DMS 273 (cell line): ENCODE results near the gene ADAM8.
"Not testable (repeated sequence)": the region's sequence is repeated elsewhere in the genome, so short reads cannot be mapped to it uniquely, and the experiment has no call there.

Experiments
- DNase-seq: peaks from one replicate; lab custom pipeline; 2025; ENCODE audit not compliant: unreplicated experiment; lab: John Stamatoyannopoulos, UW

The ADAM8 gene

DNA sequence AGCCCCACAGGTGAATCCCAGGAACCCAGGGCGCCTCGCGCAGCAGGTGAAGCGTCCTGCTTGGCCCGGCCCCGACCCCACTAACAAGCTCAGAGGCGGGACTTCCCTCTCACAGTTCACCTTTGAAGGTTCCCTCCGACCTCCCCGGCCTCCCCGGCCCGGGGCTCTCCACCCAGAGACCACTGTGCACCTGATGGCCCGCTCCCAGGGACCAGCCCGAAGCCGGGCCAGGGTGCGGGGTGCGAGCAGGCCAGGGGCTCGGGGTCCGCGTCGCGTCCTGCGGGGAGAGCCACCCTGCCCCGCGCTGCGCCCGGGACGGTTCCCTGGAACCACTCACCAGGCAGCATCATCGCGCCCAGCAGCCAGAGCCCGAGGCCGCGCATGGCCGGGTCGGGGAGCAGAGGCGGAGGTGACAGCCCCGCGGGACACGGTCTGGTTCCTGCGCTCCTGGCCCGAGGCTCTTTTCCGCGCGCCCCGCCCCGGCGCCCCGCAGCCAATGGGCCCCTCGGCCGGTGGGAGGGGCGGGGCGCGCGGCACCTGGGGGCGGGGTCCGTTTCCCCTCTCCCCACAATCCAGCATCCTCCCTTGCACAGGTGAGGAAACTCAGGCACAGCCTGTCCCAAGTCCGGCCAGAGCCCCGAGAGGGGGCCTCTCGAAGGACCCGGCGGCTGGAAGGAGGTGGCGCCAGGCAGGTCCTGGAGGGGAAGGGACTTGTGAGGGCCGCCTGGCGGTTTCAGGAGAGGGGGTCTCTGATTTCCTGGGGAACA lies at the start of gene ADAM8:
Gene ADAM8, minus strand, starts transcription at position 434 of the 767 bp plus-strand sequence. Its CDS starts 51 bp downstream, at position 383.
- peak; percentile 37 for DNase-seq

DNA sequence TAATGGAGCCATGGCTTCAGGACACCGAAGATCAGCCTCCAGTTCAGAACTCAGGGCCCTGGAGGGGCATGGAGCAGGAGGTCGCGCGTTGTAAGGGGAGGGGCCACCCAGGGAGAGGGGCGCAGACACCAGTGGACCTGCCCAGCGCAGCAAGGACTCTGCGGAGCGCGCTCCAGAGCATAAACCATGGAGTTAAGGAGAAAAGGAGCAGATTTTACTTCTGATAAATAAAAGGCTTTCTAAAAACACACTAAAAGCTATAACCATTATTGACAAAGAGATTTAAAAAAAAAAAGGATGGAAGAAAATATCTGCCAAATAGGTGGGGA lies 49.5 kb upstream of the ADAM8 start:
- DNase-seq = no peak

DNA sequence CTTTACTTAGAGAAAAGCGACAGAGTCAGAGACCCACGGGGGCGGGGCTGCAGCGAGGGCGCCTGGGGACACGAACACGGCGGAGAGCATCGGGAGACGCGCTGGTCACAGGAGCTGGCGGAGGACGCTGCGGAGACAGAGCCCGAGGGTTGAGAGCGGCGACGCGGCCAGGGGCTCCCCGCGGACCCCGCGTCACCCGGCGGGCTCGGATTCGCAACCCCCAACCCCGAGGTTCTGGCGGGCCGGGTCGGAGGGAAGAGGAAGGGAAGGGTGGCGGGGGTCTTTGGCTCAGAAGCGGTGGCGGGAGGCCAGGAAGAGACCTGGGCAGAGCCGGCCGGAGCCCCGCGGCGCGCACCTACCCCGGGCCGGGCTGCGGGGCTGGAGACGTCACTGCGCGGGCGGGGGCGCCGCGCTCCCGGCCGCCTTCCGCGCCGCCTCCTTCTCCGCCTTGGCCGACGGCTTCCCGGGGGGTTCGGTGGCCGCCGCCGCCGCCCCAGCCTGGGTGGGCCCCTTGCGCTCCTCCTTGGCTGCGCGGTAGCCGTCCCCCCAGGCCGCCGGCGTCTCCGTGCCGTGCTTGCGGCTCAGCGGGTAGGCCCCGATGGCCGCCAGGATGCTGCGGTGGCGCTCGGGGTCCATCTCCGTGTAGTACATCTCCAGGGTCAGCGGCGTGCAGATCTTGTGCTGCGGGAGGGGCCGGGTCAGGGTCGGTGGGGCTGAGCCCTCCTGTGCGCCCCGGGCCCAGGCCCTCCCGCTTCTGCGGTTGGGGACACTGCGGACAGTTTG lies 49.0 kb upstream of the ADAM8 start:
- DNase-seq = no peak

DNA sequence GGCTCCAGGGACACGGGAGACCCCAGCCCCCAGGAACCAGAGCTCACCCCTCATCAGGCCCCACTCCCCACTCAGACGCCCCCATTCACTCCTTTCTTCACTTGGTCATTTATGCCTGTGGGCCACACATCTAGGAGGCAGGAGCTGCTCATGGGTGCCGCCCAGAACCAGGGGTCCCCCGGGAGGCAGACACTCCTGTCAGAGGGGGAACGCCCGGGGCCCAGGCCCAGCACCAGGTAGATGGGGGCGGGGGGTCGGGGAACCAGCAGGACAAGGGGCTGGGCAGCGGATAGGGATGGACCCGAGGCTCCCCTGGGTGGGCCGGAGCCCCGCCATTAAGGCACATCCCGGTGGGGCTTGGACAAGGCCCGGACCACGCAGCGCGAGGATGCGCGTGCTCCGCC lies 48.2 kb upstream of the ADAM8 start:
- no peak for DNase-seq

DNA sequence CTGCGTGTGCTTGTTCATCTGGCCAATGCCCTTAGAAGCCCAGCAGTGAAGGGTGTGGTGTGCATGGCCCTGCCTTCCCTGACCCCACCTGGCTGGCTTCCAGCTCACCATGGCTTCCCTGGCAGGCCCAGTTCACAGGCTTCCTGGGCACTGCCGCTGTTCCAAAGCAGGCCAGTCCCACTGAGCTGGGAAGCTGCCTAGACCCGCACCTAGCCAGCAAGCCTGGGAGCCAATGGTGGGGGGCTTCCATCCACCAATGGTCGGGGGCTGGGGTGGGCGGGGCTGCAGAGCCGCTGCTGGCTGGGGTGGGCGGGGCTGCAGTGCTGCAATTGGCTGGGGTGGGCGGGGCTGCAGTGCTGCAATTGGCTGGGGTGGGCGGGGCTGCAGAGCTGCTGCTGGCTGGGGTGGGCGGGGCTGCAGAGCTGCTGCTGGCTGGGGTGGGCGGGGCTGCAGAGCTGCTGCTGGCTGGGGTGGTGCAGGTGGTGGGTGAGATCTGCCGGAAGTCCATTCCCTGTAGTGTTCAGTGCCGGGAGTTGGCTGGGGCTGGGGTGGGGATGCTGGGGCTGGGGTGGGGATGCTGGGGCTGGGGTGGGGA lies 47.6 kb upstream of the ADAM8 start:
- DNase-seq = peak; percentile 60

DNA sequence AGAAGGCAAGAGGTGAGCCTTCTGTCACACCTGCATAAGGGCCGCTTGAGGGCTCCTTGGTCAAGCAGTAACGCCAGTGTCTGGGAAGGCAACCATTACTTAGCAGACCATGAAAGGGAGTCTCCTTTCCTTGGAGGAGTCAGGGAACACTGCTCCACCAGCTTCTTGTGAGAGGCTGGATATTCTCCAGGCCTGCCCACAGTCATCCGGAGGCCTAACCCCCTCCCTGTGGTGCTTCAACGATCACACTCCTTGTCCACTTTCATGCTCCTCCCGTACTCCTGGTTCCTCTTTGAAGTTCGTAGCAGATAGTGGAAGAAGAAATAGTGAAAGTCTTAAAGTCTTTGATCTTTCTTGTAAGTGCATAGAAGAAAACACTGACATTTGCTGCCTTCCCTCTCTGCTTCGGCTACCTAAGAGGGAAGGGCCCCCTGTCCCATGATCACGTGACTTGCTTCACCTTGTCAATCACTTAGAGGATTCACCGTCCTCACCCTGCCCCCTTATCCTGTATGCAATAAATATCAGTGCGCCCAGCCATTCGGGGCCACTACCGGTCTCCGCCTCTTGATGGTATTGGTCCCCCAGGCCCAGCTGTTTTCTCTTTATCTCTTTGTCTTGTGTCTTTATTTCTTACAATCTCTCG lies 45.5 kb upstream of the ADAM8 start:
- not testable (repeated sequence) for DNase-seq

DNA sequence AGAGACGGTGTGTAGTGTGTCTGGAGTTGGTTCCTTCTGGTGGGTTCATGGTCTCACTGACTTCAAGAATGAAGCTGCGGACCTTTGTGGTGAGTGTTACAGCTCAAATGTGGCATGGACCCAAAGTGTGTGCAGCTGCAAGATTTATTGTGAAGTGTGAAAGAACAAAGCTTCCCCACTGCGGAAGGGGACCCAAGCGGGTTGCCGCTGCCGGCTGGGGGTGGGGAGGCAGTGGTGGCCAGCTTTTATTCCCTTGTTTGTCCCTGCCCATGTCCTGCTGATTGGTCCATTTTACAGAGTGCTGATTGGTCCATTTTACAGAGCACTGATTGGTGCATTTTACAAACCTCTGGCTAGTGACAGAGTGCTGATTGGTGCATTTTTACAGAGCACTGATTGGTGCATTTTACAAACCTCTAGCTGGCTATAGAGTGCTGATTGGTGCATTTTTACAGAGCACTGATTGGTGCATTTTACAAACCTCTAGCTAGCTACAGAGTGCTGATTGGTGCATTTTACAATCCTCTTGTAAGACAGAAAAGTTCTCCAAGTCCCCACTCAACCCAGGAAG lies 44.3 kb upstream of the ADAM8 start:
- peak; percentile 17 for DNase-seq

DNA sequence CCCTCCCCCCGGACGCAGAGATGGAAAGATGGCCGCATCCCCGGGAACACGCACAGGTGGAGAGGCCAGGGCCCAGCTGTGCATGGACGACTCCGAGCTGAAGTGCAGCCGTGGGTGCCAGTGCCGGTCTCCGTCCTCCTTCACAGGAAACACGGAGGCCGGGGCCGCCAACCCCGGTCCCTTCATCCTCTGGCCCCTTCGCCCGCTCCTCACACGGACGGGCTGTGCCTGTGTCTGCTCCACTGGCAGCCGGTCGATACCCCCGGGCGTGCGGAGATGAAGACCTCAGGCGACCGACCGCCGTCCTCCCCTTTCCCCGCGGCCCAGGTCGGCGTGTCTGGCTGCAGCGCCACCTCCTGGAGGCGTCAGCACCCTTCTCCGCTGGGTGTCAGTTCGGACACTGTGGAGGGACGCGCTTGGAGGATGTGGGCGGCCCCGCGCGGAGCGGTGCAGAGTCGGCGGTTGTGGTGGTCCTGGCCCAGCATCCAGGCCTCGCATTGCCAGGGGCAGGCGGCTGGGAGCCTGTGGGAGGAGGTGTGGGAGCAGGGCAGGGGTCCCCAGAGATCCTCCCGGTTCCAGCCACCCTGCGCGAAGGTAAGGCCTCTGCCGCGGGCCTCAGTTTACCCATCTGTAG lies 41.9 kb upstream of the ADAM8 start:
- peak; percentile 82 for DNase-seq

DNA sequence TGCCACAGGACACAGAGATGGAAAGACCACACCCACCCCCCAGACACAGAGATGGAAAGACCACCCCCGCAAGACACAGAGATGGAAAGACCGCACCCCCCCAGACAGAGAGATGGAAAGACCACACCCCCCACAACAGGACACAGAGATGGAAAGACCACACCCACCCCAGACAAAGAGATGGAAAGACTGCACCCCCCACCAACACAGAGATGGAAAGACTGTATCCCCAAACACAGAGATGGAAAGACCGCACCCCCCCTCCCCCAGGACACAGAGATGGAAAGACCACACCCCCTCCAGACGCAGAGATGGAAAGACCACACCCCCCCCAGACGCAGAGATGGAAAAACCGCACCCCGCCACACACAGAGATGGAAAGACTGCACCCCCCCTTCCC lies 40.1 kb upstream of the ADAM8 start:
- DNase-seq = no peak

DNA sequence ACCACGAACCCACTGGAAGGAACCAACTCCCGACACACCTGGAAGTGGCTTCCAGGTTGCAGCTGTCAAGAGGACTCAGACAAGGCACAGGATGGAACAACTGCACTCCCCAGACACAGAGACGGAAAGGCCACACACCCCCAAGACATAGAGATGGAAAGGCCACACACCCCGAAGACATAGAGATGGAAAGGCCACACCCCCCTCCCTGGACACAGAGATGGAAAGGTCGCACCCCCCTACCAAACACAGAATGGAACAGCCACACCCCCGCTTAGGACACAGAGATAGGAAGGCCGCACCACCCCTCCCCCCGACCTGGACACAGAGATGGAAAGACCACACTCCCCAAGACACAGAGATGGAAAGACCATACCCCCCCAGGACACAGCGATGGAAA lies 39.6 kb upstream of the ADAM8 start:
- no peak for DNase-seq

DNA sequence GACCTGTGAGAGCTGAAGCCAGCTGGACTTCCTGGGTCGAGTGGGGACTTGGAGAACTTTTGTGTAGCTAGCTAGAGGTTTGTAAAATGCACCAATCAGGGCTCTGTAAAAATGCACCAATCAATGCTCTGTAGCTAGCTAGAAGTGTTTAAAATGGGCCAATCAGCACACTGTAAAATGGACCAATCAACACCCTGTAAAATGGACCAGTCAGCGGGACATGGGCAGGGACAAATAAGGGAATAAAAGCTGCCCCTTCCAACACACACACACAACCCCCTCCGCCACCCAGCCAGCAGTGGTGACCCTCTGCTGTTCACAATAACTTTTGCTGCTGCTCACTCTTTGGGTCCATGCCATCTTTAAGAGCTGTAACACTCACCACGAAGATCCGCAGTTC lies 39.2 kb upstream of the ADAM8 start:
- peak; percentile 47 for DNase-seq

DNA sequence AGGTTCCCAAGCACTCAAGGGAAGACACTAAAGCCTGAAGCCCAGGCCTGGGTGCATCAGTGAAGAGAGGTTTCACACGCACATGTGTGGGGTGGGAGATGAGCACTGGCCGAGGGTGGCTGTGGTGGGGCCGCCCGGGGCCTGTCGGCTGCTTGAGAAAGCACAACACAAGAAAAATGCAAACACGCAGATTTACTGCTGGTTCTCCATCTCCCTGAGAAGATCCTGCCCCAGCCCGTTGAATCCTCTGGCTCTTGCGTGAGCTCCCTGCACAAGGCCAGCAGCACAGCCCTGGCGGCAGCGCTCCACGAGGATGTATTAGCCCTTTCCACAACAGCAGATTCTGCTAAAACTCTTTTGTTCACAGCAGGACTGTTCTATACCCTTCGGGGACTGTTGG lies 38.2 kb upstream of the ADAM8 start:
- no peak for DNase-seq

DNA sequence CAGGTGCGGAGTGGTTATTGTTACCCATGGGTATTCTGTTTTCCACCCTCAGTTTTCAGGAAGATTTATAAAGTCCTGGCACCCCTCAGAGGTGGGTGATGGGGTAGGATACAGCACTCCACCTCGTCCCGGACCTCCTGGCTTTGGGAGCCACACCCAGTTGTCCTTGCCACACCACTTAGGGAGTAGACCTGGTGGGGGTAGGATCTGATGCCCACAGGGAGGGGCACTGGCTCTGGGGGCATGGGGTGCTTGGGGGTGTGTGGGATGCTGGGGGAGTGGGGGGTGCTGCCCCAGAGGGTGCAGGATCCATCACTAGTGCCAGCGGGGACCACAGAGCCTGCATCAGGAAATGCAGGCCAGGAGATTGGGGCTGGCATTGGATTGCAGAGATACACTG lies 36.5 kb upstream of the ADAM8 start:
- DNase-seq = no peak

DNA sequence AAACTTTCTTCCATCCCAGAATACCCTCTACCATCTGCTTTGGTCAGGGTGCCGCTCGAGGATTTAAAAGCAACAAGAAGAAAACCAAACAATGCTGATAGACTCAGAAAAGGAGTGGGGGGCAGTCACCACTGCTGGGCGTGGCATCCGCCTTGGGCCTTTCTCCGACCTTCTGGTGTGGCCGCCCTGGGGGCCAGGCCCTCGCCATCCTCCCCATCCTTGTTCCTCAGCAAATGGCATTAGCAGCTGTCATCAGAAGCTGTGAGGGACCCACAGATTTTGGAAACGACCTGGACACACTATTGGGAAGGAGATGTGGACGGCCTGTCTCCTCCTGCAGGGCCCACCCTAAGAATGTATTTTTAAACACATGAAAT lies 36.1 kb upstream of the ADAM8 start:
- no peak for DNase-seq

DNA sequence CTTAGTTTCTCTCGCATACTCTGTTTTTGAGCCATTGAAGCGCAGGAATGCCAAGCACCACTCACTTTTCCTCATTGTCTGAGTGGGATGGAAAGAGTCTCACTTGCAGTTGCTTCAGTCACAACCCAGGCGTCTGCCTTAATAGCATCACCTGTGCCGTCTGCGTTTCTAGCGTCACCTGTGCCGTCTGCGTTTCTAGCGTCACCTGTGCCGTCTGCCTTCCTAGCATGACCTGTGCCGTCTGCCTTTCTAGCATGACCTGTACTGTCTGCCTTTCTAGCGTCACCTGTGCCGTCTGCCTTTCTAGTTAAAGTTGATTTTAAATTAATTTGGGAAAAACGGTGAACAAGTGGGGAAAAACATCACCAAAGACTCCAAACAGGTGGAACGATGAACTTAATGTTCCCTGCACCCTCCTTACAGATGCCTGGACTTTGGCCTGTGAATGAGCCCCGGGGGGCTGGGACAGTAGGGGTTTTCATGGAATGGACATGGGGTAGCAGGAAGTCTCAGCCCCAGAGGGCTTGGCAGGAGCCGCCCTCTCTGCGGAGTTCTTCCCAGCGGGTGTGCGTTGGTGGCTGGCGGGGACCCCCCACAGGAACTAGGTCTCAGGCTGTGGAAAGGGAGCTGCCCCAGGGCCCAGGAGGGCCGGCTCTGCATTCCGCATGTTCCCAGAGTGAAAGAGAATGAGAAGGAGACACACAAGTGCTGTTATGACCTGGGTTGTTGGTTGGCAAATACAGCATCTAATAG lies 35.5 kb upstream of the ADAM8 start:
- no peak for DNase-seq

DNA sequence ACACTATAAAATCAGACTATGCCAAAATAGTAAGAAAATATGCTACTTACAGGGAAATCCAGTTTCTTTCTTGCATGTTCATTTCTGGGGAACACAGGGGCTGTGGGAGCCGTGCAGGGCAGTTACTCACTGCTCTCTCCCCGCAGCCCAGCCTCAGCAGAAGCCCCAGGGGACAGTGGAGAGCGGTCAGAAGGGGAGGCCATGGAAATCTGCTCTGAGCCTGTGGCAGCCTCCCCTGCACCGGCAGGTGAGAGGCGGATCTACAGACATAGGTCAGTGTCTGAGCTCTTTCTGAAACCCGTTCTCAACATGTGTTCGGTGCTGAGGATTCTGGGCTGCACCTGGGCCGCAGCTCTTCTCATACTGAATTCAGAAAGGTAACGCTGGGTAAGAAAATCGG lies 34.9 kb upstream of the ADAM8 start:
- no peak for DNase-seq

DNA sequence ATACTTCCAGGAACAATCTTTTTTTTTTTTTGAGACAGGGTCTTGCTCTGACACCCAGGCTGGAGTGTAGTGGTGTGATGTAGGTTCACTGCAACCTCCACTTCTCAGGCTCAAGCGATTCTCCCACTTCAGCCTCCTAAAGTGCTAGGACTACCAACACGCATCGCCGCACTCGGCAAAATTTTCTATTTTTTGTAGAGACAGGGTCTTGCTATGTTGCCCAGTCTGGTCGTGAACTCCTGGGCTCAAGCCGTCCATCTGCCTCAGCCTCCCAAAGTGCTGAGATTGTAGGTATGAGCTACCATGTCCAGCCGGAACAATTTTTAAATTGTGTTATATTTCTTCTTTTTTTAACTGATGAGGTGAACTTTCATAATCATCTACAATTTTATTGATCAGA lies 34.1 kb upstream of the ADAM8 start:
- DNase-seq = no peak

DNA sequence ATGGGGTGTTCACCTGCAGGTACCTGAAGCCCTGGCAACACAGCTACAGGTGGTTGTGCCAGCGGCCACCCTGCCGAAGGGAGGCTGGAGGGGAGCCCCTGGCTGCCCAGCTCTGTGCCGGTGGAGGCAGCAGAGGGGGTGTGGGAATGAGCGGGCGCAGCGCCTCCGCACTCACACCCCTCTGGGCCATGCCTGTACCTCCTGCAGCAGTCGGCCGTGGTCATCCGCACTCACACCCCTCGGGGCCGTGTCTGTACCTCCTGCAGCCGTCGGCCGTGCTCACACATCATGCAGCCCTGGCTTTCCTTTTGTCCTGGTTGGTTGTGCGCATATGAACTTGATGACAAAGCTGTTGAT lies 33.7 kb upstream of the ADAM8 start:
- DNase-seq = no peak

DNA sequence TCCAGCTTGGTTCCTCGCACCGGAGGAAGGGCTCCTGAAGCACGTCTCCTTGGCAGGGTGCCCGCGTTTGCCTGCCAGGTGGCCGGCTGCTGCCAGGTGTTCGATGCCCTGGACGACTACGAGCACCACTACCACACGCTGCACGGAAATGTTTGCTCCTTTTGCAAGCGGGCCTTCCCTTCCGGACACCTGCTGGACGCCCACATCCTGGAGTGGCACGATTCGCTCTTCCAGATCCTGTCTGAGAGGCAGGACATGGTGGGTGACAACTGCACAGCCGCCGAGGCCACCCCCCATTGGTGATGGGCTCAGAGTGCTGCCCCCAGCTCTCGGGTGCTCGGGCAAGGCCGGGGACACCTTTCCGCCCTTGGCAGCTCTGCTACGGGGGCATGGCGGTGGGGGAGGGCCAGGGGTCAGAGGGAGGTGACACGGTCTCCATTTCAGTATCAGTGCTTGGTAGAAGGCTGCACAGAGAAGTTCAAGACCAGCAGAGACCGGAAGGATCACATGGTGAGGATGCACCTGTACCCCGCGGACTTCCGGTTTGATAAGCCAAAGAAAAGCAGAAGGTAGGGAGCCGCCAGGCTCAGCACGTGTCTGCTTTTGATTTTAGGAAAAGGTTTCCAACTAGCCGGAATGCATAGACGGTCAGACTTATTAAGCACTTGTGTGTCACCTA lies 33.2 kb upstream of the ADAM8 start:
- no peak for DNase-seq
